ENCODE results near the gene ADGRG3.

Gene ADGRG3

DNA sequence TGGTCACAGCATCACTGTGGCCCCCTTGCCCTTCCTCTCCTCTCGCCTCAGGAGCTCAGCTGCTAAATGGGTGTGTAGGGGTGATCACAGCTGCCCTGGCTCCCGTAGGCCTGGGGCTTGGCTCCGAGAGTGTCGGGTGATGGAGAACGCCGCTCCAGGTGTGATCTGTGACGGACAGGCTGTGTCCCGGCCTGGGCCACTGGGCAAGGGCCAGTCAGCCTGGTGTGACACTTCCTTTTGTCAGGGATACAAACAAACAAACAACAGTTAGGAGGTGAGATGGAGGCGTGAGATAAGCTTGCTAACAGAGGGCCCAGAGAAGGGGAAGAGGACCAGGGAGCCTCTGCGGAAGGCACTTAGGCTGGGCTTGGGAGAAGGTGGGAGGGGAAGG is 37.7 kb upstream of the ADGRG3 start:
- in situ Hi-C loops (cut with MboI; ENCODE audit: low sequenced_read_pairs), result no loop called here

DNA sequence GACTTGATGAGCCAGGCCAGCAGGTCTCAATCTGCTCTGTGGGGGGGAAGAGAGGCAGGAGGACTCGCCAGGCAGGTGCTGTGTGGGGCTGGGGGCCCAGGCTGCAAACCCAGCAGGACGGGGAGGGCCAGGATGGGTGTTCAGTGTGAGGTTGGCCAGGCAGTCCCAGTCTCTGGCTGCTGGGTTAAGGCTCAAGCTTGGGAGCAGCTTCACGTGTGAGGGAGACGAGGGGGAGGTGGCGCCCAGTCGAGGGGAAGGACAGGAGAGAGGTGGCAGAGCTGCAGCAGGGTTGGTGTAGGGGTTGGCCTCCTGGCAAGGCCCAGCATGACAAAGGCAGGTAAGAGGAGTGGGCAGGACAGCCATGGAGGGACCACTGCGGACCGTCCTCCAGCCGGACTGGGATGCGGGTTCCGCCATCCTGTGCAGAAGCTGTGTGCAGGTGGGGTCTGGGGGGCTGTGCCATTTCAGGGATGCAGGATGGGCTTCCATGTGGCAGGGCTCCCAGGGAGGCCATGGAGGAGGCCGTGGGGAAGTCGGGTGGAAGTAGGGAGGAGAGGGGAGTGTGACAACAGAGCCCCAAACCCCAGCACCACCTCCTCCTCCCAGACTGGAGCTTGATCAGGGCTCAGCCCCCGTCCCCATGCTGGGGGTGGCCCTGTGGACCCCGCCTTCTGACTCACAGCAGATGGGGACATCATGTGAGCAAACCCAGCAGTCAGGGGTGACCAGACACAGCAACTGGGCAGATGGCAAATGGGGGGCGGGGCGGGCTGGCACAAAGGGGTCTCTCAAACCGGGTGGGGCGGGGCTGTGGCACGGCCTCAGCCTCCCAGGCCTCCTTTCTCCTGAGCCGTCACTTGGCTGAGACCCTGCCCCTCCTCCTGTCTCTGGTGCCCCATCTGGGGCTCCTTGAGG is 36.9 kb upstream of the ADGRG3 start:
- in situ Hi-C loops (cut with MboI; ENCODE audit: low sequenced_read_pairs), result no loop called here

- in situ Hi-C loops (cut with MboI; ENCODE audit: low sequenced_read_pairs), result no loop called here
These were observed 35.5 kb upstream of the ADGRG3 start for GRCh38 chr16:57632568-57632967.

DNA sequence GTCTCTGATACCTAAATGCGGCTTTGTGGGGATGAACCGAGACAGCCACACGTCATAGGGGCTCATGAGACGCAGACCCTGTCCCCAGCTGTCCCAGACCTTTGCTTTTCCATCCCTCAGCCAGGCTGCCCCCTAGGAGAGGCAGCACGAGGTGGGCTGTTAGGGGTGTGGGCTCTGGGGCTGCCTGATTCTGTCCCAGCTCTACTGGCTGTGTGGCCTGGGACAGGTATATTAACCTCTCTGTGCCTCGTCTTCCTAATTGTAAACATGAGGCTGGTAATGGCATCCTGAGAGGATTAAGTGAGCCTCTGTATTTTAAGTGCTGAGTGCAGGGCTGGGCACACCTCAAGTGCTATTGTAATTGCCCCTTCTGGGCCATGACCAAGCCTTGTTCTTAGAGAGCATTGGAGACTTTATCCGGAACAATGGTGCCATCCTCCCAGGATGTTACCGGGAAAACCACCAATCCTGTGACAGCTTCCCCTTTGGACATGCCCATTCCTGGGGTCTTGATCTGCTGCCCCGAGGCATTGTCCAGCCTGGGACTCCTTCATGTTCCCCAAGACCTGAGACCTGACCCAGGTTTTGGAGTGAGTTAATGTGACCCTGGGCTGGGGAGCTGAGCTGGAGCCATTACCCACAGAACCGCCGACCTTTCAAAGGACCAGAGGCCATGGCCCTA is 34.6 kb upstream of the ADGRG3 start:
- in situ Hi-C loops (cut with MboI; ENCODE audit: low sequenced_read_pairs), result no loop called here

DNA sequence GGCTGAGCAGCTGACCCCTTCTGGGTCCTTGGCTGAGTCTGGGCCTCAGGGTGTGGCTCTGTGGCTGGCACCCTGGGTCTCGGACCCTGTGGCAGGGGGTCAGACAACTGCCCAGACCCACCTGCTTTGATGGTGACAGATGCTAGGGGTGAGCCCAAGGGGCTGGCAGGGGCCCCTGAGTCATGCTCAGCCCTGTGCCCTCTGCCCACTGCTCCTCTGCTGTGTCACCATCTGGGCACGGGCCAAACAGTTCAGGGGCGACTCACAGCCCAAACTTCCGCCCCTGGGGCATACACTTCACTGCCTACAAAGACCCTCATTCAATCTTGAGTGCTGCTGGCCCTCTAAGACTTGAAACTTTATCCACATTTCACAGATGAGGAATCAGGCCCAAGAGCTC is 33.9 kb upstream of the ADGRG3 start:
- in situ Hi-C loops (cut with MboI; ENCODE audit: low sequenced_read_pairs), result no loop called here

DNA sequence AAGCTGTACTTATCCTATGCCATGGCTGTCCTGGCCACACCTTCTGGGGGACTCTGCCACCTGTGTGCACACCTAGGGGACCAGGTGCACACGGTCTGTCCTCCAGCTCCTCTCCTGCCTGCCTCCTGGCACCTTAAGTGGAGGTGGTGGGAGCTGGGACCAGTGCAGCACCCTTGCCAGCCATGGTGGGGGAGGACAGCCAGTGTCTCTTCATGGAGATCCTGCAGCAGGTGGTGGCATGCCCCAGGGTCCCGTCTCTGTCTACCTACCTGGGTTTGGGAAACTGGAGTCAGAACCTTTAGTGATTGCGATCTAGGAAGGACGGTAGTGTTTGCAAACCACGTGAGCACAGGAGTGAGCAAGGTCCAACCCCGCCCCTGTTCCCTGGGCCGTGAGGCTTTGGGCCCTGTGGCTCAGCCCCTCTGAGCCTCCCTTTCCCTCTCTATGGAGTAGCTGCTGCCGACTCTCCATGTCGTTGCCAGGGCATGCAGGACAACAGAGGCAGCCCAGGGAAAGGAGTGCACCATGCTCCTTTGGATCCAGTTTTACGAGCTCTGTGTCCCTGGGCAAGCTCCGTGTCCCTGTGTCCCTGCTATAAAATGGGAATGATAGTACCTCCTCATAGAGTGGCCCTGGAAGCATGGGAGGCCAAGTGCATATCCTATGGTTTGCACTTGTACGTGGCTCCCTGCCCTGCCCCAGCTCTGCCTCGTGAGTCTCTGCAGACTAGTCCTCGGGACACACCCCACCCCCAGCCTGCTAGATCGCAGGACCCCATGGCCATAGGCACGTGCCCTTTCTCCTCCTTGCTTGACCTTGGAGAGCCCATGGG is 32.6 kb upstream of the ADGRG3 start:
- in situ Hi-C loops (cut with MboI; ENCODE audit: low sequenced_read_pairs), result no loop called here

DNA sequence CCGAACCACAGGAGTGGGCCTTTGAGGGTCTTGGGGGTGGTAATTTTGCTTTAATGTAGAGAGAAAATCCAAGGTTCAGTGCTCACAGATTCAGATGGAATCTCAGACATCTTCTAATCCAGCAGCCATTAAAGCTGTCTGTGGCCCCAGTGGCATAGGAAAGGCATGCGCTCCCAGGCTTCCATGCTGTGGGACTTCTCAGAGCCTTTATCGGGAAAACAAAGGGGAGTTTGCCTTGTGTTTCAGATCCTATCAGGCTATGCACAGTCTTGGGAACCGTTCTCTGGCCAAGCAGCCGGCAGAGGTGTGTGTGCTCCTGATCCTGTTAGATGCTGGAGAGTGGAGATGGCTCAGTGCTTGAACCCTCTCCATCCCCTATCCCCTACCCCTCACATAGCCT is 31.9 kb upstream of the ADGRG3 start:
- in situ Hi-C loops (cut with MboI; ENCODE audit: low sequenced_read_pairs), result no loop called here

DNA sequence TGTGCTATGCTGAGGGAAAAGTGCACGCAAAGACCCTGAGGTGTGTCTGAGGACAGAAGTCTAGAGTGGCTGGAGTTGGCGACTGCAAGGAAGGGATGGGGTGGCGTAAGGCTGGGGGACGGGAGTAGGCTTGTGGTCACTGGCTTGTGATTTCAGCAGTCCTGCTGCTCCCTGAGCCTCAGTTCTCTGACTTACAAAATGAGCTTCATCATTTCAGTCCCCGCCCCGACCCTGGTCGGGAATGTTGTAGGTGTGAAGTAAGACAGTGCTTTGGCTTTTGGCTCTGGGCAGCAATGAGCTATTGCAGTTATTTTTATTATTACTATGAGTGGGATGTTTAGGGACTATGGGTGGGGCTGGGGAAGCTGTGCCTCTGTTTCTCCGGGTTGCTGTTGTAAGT is 31.1 kb upstream of the ADGRG3 start:
- in situ Hi-C loops (cut with MboI; ENCODE audit: low sequenced_read_pairs), result no loop called here

GRCh38 chr16:57637424-57637823 is 30.7 kb upstream of the ADGRG3 start:
- in situ Hi-C loops (cut with MboI; ENCODE audit: low sequenced_read_pairs), result no loop called here

- in situ Hi-C loops (cut with MboI; ENCODE audit: low sequenced_read_pairs), result no loop called here
These were observed 30.1 kb upstream of the ADGRG3 start for GRCh38 chr16:57637965-57638364.

DNA sequence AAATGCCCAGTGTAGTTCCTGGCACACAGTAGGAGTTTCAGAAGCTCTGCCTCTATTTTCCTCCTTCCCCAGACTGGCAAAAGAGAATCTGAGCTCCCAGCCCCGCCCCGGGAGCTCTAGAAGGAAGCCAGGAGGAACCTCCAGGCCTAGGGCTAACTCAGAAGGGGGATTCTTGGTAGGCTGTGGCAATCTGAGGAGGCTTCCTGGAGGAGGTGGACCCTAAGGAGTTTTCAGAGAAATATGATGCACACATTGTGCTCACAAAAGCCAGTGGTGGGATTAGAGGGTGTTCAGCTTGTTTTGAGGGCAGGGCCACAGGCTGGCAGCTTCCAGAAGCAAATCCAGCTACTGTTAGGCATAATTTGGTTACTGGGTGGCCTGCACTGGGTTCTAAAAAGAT is 29.7 kb upstream of the ADGRG3 start:
- in situ Hi-C loops (cut with MboI; ENCODE audit: low sequenced_read_pairs), result no loop called here

GRCh38 chr16:57639172-57639887 is 28.8 kb upstream of the ADGRG3 start:
- in situ Hi-C loops (cut with MboI; ENCODE audit: low sequenced_read_pairs), result no loop called here

DNA sequence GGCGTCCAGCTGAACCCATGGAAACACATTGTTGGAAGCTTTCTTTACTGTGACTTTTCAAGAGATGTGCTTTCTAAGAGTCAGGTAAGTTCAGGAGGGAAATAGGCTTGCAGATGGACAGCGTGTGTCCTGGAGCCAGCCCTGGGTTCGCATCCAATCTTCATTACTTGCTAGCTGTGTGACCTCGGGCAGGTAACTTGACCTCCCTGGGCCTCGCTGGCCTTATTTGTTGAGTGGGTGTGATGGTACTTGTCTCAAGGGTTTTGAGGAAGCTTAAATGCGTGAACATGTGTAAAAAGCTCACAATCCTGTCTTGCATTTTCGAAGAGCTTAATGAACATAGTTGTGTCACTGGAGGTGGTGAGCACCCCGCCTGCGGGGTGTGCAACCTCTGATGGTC is 27.9 kb upstream of the ADGRG3 start:
- in situ Hi-C loops (cut with MboI; ENCODE audit: low sequenced_read_pairs), result loop anchor here (10.0 kb wide), 1 partner anchor 55 kb away; no protein-coding TSS in a partner anchor

DNA sequence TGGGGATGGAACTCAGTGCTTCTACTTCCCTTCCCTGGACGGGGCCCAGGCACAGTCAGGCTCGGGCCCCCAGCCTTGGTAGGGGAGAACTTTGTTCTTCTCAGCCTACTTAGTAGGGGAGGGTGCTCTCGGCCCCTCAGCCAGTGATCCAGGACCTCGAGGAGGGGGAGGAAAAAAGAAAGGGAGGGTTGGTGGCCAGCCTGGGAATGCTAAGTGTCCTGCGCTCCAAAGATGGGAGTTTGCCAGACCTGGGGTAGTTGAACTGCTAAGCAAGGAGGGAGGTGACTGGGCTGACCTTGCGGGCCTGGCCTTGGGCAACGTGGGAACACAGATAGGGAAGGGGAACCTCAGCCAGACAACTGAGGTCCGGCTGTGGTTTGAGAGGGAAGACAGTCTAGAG is 27.5 kb upstream of the ADGRG3 start:
- in situ Hi-C loops (cut with MboI; ENCODE audit: low sequenced_read_pairs), result loop anchor here (10.0 kb wide), 1 partner anchor 56 kb away; no protein-coding TSS in a partner anchor

GRCh38 chr16:57642160-57643135 is 25.7 kb upstream of the ADGRG3 start:
- in situ Hi-C loops (cut with MboI; ENCODE audit: low sequenced_read_pairs), result loop anchor here (10.0 kb wide), 1 partner anchor 58 kb away; no protein-coding TSS in a partner anchor

GRCh38 chr16:57643147-57643874 is 24.8 kb upstream of the ADGRG3 start:
- in situ Hi-C loops (cut with MboI; ENCODE audit: low sequenced_read_pairs), result loop anchor here (10.0 kb wide), 1 partner anchor 59 kb away; no protein-coding TSS in a partner anchor

GRCh38 chr16:57643910-57644309 is 24.2 kb upstream of the ADGRG3 start:
- in situ Hi-C loops (cut with MboI; ENCODE audit: low sequenced_read_pairs), result loop anchor here (10.0 kb wide), 1 partner anchor 59 kb away; no protein-coding TSS in a partner anchor

DNA sequence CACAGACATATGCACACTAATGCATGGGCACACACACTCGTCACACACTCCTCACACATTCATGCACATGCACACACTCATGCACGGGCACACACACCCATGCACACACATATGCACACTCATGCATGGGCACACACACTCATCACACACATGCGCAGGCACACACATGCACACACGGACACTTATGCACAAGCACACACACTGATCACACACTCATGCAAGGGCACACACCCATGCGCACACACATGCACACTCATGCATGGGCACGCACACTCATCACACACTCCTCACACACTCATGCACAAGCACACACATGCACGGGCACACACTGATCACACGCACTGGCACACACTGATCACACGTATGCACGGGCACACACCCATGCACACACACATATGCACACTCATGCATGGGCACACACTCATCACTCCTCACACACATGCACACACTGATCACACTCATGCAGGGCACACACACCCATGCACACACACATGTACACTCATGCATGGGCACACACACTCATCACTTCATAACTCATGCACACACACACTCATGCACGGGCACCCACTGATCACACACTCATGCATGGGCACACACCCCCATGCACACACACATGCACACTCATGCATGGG is 23.6 kb upstream of the ADGRG3 start:
- in situ Hi-C loops (cut with MboI; ENCODE audit: low sequenced_read_pairs), result loop anchor here (10.0 kb wide), 1 partner anchor 60 kb away; no protein-coding TSS in a partner anchor

Measured in HL-60/S4 (cell line).